GM10266 (cell line): ENCODE results near the gene HNRNPL.

ENCODE experiments used
- DNase-seq: peaks from one replicate; pipeline ENCODE4 v3.0.0; 2012; ENCODE audit errors: extremely low spot score
- CTCF ChIP-seq: IDR thresholded peaks from 2 replicates; pipeline ENCODE4 v1.5.1; 2012; ENCODE audit warnings: mild to moderate bottlenecking, low read depth; ENCODE audit not compliant: control insufficient read depth, insufficient read depth; ENCODE audit errors: missing control alignments

The HNRNPL gene

DNA sequence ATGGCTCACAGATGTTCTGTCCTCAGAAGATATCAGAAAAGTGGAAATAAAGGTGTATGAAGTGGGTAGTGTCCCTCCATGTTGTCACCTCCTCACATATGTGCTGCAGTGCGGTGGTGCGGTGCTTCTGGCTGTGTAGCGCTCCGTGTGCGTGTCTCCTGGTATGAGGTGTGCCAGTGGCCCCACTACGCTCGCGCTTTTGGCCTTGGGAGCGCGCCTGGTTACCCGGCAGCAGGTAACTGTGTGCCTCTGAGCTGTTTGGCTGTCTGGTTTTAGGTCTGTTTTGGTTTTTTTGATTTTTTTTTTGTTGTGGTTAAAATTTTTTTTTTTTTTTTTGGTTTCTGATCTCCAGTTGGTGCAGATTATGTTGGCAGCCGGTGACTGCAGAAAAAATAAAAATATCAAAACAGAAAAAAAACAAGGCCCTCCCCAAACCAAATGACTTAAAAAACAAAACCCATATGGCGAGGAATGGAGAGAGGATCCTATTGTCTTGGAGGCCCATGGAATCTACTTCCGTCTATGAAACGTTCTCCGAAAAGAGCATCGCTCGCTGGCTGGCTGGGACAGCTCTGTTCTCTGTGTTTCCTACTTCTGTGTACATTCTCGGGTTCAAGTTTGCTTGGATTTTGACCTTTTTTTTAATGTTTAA lies 7.9 kb downstream of the HNRNPL start:
- DNase-seq = no peak

DNA sequence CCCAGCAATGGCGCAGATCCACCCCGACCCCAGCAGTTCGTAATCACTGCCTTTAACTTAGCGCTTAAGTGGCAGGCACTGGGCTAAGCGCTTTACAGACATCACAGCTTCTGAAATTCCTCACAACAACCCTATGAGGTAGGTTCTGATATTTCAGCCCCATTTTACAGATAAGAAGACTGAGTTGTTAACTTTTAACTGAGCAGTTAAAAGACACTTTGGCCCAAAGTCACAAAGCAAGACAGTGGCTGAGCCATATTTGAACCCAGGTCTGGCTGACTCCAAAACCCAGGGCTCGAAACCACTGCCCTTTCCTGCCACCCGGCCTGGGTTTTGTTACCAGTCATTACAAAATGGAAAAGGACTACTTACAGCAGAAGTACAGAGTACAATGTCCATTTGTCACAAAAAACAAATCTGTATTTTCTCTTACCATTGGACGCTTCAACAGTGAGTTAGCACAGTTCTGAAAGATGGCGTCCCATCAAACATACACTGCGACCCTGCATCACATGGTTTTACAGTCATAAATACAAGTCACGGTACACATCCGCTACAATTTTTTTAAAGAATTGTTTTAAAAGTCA lies 8.5 kb downstream of the HNRNPL start:
- DNase-seq = no peak
- TF ChIP-seq CTCF = no peak

More for the DNA sequence above, 7.9 kb downstream of the HNRNPL start:
- TF ChIP-seq CTCF = no peak

DNA sequence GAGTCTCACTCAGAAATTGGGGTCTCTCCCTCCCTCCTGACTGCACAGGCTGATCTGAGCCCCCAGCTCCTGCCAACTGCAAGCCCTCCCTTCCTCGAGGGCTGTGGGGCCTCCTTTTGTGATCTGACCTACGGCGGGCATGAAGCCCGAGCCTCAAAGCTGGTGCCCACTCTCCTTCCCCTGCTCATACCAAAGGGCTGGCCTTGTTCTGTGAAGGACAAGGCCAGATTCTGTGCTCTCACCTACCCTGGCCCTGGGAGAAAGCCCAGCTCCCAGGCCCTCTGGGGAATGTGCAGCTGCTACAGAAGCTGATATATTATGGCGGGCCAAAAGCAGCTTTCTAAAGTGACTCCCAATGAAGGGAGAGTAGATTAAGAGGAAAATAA lies 9.2 kb downstream of the HNRNPL start:
- no peak for TF ChIP-seq CTCF
- no peak for DNase-seq

DNA sequence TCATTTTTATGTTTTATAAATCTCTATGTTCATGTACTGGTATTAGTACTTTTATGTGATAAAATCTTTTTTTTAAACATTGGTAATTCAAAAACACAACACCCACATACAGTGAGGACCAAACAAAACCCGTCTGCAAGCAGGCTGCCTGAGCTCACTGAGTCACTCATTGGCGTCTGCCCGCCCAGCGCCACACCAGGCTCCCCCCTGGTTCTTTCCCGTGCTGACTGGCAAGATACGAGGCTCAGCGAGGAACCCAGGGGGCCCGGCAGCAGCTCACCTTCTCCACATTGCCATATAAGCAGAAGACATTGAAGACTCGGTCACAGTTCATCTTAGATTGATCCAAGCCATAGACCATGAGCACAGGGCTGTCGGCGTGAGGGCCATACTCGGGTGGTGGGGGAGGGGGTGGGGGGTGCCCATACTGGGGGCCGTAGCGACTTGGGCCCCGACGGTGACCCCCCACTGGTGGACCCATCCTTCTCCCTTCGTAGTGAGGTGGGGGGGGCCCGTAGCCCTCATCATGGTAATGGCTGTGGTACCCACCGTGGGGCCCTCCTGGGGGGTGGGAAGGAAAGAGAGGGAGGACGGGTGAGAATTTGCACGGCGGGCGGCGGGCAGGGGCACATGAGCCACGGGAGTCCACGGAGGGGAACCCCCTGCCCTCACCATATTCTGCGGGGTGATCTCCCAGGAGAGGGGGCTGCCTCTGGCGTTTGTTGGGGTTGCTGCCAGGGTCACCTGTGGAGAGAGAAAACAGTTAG lies 9.8 kb downstream of the HNRNPL start:
- no peak for DNase-seq
- TF ChIP-seq CTCF = no peak

- no peak for TF ChIP-seq CTCF
- no peak for DNase-seq
These were observed 10.6 kb downstream of the HNRNPL start for GRCh38 chr19:38838986-38839761.

GRCh38 chr19:38838208-38838985 lies 11.4 kb downstream of the HNRNPL start:
- TF ChIP-seq CTCF = no peak
- no peak for DNase-seq
